ENCODE measurements around the gene JAK2.
"Not testable (repeated sequence)": the region's sequence is repeated elsewhere in the genome, so short reads cannot be mapped to it uniquely, and the experiment has no call there.

Gene JAK2

GRCh38 chr9:5042661-5043178 is 57.6 kb downstream of the JAK2 start:
- DNase-seq (ENCODE audit: low read depth): no peak

- DNase-seq (ENCODE audit: low read depth): no peak
Measured at GRCh38 chr9:5043381-5043780, 58.3 kb downstream of the JAK2 start.

- no peak for DNase-seq (ENCODE audit: low read depth)
Measured at GRCh38 chr9:5044160-5044559, 59.1 kb downstream of the JAK2 start.

- no peak for DNase-seq (ENCODE audit: low read depth)
Measured at GRCh38 chr9:5052838-5053237, 67.8 kb downstream of the JAK2 start.

- no peak for DNase-seq (ENCODE audit: low read depth)
Measured at GRCh38 chr9:5062631-5063030, 77.6 kb downstream of the JAK2 start.

- DNase-seq (ENCODE audit: low read depth): no peak
Measured at GRCh38 chr9:5072871-5073270, 87.8 kb downstream of the JAK2 start.

GRCh38 chr9:5073701-5074100 is 88.6 kb downstream of the JAK2 start:
- DNase-seq (ENCODE audit: low read depth): no peak

- no peak for DNase-seq (ENCODE audit: low read depth)
Measured at GRCh38 chr9:5085993-5086392, 100.9 kb downstream of the JAK2 start.

- DNase-seq (ENCODE audit: low read depth): no peak
Measured at GRCh38 chr9:5089737-5090136, 104.7 kb downstream of the JAK2 start.

- no peak for DNase-seq (ENCODE audit: low read depth)
Measured at GRCh38 chr9:5095795-5096194, 110.7 kb downstream of the JAK2 start.

- no peak for DNase-seq (ENCODE audit: low read depth)
Measured at GRCh38 chr9:5099466-5099865, 114.4 kb downstream of the JAK2 start.

GRCh38 chr9:5101127-5101526 is 116.1 kb downstream of the JAK2 start:
- DNase-seq (ENCODE audit: low read depth): not testable (repeated sequence)

GRCh38 chr9:5106517-5106916 is 121.4 kb downstream of the JAK2 start:
- not testable (repeated sequence) for DNase-seq (ENCODE audit: low read depth)

GRCh38 chr9:5110867-5111681 is 126.0 kb downstream of the JAK2 start:
- DNase-seq (ENCODE audit: low read depth): no peak

GRCh38 chr9:5111696-5112095 is 126.6 kb downstream of the JAK2 start:
- no peak for DNase-seq (ENCODE audit: low read depth)

GRCh38 chr9:5112109-5112592 is 127.1 kb downstream of the JAK2 start:
- DNase-seq (ENCODE audit: low read depth): no peak

- no peak for DNase-seq (ENCODE audit: low read depth)
Measured at GRCh38 chr9:5112646-5113045, 127.6 kb downstream of the JAK2 start.

- DNase-seq (ENCODE audit: low read depth): no peak
Measured at GRCh38 chr9:5113523-5113922, 128.5 kb downstream of the JAK2 start.

GRCh38 chr9:5113994-5114748 is 129.1 kb downstream of the JAK2 start:
- DNase-seq (ENCODE audit: low read depth): no peak

- no peak for DNase-seq (ENCODE audit: low read depth)
Measured at GRCh38 chr9:5122116-5122515, 137.0 kb downstream of the JAK2 start.

- DNase-seq (ENCODE audit: low read depth): no peak
Measured at GRCh38 chr9:5122516-5122915, 137.4 kb downstream of the JAK2 start.

- no peak for DNase-seq (ENCODE audit: low read depth)
Measured at GRCh38 chr9:5140151-5140550, 155.1 kb downstream of the JAK2 start.

- DNase-seq (ENCODE audit: low read depth): no peak
Measured at GRCh38 chr9:5144217-5144616, 159.1 kb downstream of the JAK2 start.

Measured in activated T-helper 9 cell treated with anti-CD3 and anti-CD28 coated beads, Interleukin-2, amount 50 U/mL, for 16 hours (primary cell).